SKM-1 treated with dmso at 0.1 percent for 144 hours (cell line): ENCODE data around the gene EIF1.

Experiments used
- DNase-seq: peaks from one replicate; lab custom pipeline; 2025; ENCODE audit not compliant: unreplicated experiment; lab: John Stamatoyannopoulos, UW

The EIF1 gene

DNA sequence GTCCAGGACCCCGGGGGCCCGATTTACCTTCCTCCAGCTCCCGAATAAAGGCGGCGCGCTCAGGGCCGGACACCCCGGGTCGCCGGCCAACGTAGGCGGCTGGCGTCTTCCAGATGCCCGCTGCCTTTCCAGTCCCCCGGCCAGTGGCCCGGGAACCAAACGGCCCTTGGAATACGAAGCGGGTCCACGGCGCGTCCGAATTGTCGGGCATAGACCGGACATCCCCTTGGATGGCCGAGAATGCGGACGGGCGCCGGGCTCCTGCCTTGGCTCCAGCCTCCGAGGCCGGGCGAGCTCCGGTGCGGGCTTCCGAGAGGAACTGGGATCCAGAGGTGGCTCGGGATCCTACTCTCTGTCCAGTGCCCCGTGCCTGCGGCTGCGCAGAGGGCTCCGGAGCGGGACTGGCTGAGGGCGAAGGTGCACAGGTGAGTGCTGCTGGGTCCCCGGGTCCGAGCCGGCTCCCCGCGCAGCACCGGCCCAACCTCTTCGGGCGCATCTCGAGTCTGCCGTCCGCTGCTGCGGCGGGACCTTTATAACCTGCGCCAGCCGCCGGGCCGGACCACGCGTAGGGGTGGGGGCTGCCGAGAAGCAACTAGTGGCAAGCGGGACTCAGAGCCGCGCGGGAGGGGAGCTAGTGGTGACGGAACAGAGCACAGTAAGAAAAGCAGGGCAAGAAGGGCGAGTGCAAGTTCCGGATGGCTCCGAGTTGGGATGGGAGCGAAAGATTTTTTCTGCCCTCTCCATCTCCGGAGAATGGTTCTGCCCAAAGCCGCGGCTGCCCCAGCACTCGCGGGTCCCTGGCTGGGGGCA is 45.7 kb downstream of the EIF1 start, which contains the start of gene HAP1:
HAP1 (minus strand) TSS at position 505 of the 810 bp plus-strand sequence; CDS start at position 496, 9 bp downstream.
- DNase-seq = no peak

GRCh38 chr17:41734949-41735313 is 46.2 kb downstream of the EIF1 start:
- no peak for DNase-seq

GRCh38 chr17:41735744-41736143 is 47.1 kb downstream of the EIF1 start:
- no peak for DNase-seq

GRCh38 chr17:41736983-41737679 is 48.4 kb downstream of the EIF1 start:
- no peak for DNase-seq

DNA sequence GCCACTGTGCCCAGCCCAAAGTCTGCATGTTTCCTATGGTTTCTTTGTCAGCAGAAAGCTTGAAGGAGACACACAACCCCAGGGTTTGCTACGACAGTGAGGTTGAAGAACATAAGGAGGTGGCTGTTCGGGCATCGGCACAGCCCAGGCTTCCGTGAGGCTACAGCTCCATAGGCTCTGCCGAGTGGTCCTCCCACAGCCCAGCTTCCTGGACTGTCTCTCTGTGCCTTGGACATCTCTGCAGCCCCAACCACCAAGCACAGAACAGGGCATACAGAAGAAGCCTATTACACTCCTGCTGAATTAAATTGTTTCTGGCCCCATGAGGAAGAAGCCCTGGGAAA is 49.0 kb downstream of the EIF1 start:
- DNase-seq = no peak

GRCh38 chr17:41738077-41738800 is 49.6 kb downstream of the EIF1 start:
- DNase-seq = peak; percentile 69

DNA sequence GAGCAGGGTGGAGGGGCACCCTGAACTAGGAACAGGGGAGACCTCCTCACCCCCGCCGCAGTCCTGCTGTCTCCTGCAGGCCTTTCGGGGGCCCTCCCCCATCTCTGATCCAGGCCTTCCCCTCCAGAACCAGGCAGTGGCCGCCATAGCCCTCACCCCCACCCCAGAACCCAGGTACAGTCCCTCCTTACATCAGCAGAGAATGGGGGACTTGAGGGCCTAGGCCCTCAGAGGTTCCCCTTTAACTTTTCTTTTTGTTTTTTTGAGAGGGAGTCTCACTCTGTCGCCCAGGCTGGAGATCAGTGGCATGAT is 50.1 kb downstream of the EIF1 start:
- no peak for DNase-seq

- DNase-seq = no peak
These were observed 51.1 kb downstream of the EIF1 start for GRCh38 chr17:41739661-41740352.

- DNase-seq = no peak
These were observed 51.8 kb downstream of the EIF1 start for GRCh38 chr17:41740506-41740905.

GRCh38 chr17:41741709-41742108 is 53.0 kb downstream of the EIF1 start:
- no peak for DNase-seq
